Right lobe of liver (tissue), 4 donors: ENCODE results near the gene EDC4.

Experiments used
- POLR2A ChIP-seq: fragments of 450-650 bp; IDR thresholded peaks from one replicate; pipeline ENCODE4 v1.6.1; 2017; ENCODE audit warnings: antibody characterized with exemption, mild to moderate bottlenecking
- TF ChIP-seq, protein P1 (sequence below), 4 donors: fragments of 200-600 bp in 3 of 4; fragments of 450-650 bp in 1 of 4; IDR thresholded peaks; one replicate each; pipeline versions ENCODE4 v1.5.1 to v1.8.0; 2016 to 2022; ENCODE audit warnings: antibody characterized with exemption in 4 of 4, mild to moderate bottlenecking in 2 of 4
- donor health status: DM: no; HTN: no; CAD: no.
- donor health status: DM: no; HTN: no; CAD: no.
- donor health status: DM: no; HTN: yes; CAD: no.

GRCh38 chr16:67848118-67848517, 24.7 kb upstream of the EDC4 start:
- TF ChIP-seq, protein P1, sequence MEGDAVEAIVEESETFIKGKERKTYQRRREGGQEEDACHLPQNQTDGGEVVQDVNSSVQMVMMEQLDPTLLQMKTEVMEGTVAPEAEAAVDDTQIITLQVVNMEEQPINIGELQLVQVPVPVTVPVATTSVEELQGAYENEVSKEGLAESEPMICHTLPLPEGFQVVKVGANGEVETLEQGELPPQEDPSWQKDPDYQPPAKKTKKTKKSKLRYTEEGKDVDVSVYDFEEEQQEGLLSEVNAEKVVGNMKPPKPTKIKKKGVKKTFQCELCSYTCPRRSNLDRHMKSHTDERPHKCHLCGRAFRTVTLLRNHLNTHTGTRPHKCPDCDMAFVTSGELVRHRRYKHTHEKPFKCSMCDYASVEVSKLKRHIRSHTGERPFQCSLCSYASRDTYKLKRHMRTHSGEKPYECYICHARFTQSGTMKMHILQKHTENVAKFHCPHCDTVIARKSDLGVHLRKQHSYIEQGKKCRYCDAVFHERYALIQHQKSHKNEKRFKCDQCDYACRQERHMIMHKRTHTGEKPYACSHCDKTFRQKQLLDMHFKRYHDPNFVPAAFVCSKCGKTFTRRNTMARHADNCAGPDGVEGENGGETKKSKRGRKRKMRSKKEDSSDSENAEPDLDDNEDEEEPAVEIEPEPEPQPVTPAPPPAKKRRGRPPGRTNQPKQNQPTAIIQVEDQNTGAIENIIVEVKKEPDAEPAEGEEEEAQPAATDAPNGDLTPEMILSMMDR (IDR thresholded peaks at IDR 0.05), result no peak
- TF ChIP-seq POLR2A, result no peak
